Esophagus squamous epithelium (tissue), 4 donors: ENCODE data around the gene GGT7.

Experiments
- CTCF ChIP-seq, 6 experiments: fragments of 450-650 bp in 4 of 6; fragments of 200-600 bp in 2 of 6; sonication (generic) in 2 of 6; IDR thresholded peaks; one replicate each; pipeline ENCODE4 v1.5.1; 2016 to 2019; ENCODE audit warnings: antibody characterized with exemption in 6 of 6, mild to moderate bottlenecking in 4 of 6, moderate library complexity in 4 of 6
- POLR2A ChIP-seq, 4 donors: fragments of 450-650 bp; IDR thresholded peaks; one replicate each; pipeline ENCODE4 v1.6.1; 2017; ENCODE audit warnings: antibody characterized with exemption in 4 of 4, mild to moderate bottlenecking in 4 of 4, moderate library complexity in 3 of 4

GRCh38 chr20:34850969-34851368 is 21.7 kb downstream of the GGT7 start:
- TF ChIP-seq CTCF (IDR thresholded peaks at IDR 0.05) (no peak), POLR2A (IDR thresholded peaks at IDR 0.05) (no peak)
